K562 (cell line): ENCODE data around the gene P2RY11. TPM values are rescaled to one million over a fixed set of nuclear protein-coding genes. Genes with fewer than 3 reads are reported as not detected.
A peak's percentile ranks its signal among the peaks of the same experiment; 100 is the strongest.

ENCODE experiments used
- ATF3 ChIP-seq, 2 experiments: fragments of 450-650 bp in 1 of 2; sonication (generic) in 1 of 2; formaldehyde crosslinking in 1 of 2; IDR thresholded peaks in 1 of 2; conservative IDR thresholded peaks in 1 of 2; 2 replicates each; pipeline versions ENCODE4 v1.6.1 to v1.8.1; 2016 to 2023; ENCODE audit warnings: mild to moderate bottlenecking in 2 of 2, moderate library complexity in 2 of 2, inconsistent platforms in 1 of 2, missing genetic modification reagents in 1 of 2
- GATAD2B ChIP-seq: fragments of 450-650 bp; IDR thresholded peaks from 2 replicates; pipeline ENCODE4 v1.6.1; 2017; ENCODE audit warnings: mild to moderate bottlenecking, borderline replicate concordance
- HIVEP1 ChIP-seq: fragments of 250-450 bp; sonication (Bioruptor Pico); IDR thresholded peaks from 2 replicates; pipeline ENCODE4 v1.4.0; 2020; ENCODE audit warnings: mild to moderate bottlenecking
- JUND ChIP-seq, 2 experiments: IDR thresholded peaks; 2 replicates in 1 of 2; 3 replicates in 1 of 2; pipeline ENCODE4 v1.6.1; 2011; ENCODE audit warnings: borderline replicate concordance in 2 of 2, low read depth in 2 of 2, low read length in 2 of 2, improper control_type of control experiment in 1 of 2, missing biosample characterization in 1 of 2, missing genetic modification characterization in 1 of 2, missing genetic modification reagents in 1 of 2
- KDM2B ChIP-seq: fragments of 250-450 bp; sonication (Bioruptor Pico); IDR thresholded peaks from 2 replicates; pipeline ENCODE4 v1.8.0; 2021; ENCODE audit warnings: mild to moderate bottlenecking, moderate library complexity
- KHSRP ChIP-seq: fragments of 450-650 bp; IDR thresholded peaks from 2 replicates; pipeline ENCODE4 v1.6.1; 2017
- NR2C1 ChIP-seq, 2 experiments: fragments of 450-650 bp; IDR thresholded peaks; 2 replicates each; pipeline ENCODE4 v1.6.1; 2017; ENCODE audit warnings: mild to moderate bottlenecking in 2 of 2, antibody characterized with exemption in 1 of 2, inconsistent platforms in 1 of 2, missing compliant biosample characterization in 1 of 2, missing genetic modification characterization in 1 of 2
- PBX2 ChIP-seq, 2 experiments: IDR thresholded peaks in 1 of 2; conservative IDR thresholded peaks in 1 of 2; 2 replicates each; pipeline ENCODE4 v1.6.1; 2016; ENCODE audit warnings: low read depth in 2 of 2, mild to moderate bottlenecking in 1 of 2, missing compliant biosample characterization in 1 of 2, missing genetic modification characterization in 1 of 2, moderate library complexity in 1 of 2
- POU5F1 ChIP-seq: fragments of 150-350 bp; IDR thresholded peaks from 2 replicates; pipeline ENCODE4 v1.6.1; 2014; ENCODE audit warnings: borderline replicate concordance, low read length, low read depth, mild to moderate bottlenecking; ENCODE audit not compliant: partially characterized antibody
- SUPT5H ChIP-seq: fragments of 450-650 bp; IDR thresholded peaks from 2 replicates; pipeline ENCODE4 v1.6.1; 2016
- TGIF2 ChIP-seq: sonication (generic); formaldehyde crosslinking; IDR thresholded peaks from 2 replicates; pipeline ENCODE4 v1.8.1; 2022; ENCODE audit warnings: mild to moderate bottlenecking, missing genetic modification reagents, moderate library complexity
- TSHZ1 ChIP-seq: fragments of 250-450 bp; sonication (Bioruptor Pico); IDR thresholded peaks from 2 replicates; pipeline ENCODE4 v1.4.0; 2020; ENCODE audit warnings: mild to moderate bottlenecking, moderate library complexity
- ZC3H4 ChIP-seq: sonication (generic); formaldehyde crosslinking; IDR thresholded peaks from 2 replicates; pipeline ENCODE4 v1.9.0; 2021; ENCODE audit warnings: missing genetic modification reagents, borderline replicate concordance
- ZFP30 ChIP-seq: fragments of 250-450 bp; sonication (Bioruptor Pico); IDR thresholded peaks from 2 replicates; pipeline ENCODE4 v1.8.0; 2022; ENCODE audit warnings: moderate library complexity, mild to moderate bottlenecking, inconsistent platforms, borderline replicate concordance
- ZNF696 ChIP-seq: fragments of 250-450 bp; sonication (Bioruptor Pico); conservative IDR thresholded peaks from 2 replicates; pipeline ENCODE4 v1.4.0; 2020; ENCODE audit warnings: mild to moderate bottlenecking, moderate library complexity
- polyA plus RNA-seq, 8 experiments: library from polyadenylated mRNA; depleted of rRNA in 4 of 8; stranded (reverse) in 5 of 8; unstranded in 3 of 8; fragments of >200 nt; fragmentation: Nextera tagmentation in 2 of 8; fragmentation: Illumina TruSeq in 1 of 8; extraction: Ambion mirVana in 2 of 8; extraction: Trizol in 1 of 8; gene quantifications; 2 replicates each; pipeline versions ENCODE4 v1.2.1 to v1.2.3, GENCODE V29; 2011 to 2014; ENCODE audit warnings: inconsistent platforms in 1 of 8, missing spikeins in 1 of 8
- total RNA-seq, 7 experiments: library from RNA; depleted of rRNA in 6 of 7; stranded (reverse); fragments of >200 nt in 6 of 7; fragmentation: Illumina TruSeq in 2 of 7; extraction: Trizol in 2 of 7; gene quantifications; 2 replicates each; pipeline versions ENCODE4 v1.2.1 to v1.2.3, GENCODE V29; 2011 to 2021; ENCODE audit warnings: low replicate concordance in 1 of 7
- TF ChIP-seq, protein P1 (sequence below): fragments of 250-450 bp; sonication (Bioruptor Pico); IDR thresholded peaks from 2 replicates; pipeline ENCODE4 v1.9.0; 2021; ENCODE audit warnings: mild to moderate bottlenecking
- TF ChIP-seq, protein P2 (sequence below): fragments of 450-650 bp; formaldehyde crosslinking; IDR thresholded peaks from 2 replicates; pipeline ENCODE4 v1.4.0; 2020; ENCODE audit warnings: mild to moderate bottlenecking, moderate library complexity

Gene P2RY11
- total and polyA plus RNA-seq, 9 of the 15 experiments (the other 6 are each of a cell fraction or from before 2014, with no cell fraction given), result 0.03 to 10.1 (median 1.5) TPM

- TF ChIP-seq, protein P1, sequence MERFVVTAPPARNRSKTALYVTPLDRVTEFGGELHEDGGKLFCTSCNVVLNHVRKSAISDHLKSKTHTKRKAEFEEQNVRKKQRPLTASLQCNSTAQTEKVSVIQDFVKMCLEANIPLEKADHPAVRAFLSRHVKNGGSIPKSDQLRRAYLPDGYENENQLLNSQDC (CRISPR knock-in tag), result no peak
- peak; percentile 61 for TF ChIP-seq POU5F1
- TF ChIP-seq ZC3H4 (CRISPR knock-in tag), result no peak
- TF ChIP-seq TSHZ1 (CRISPR knock-in tag), result no peak
- TF ChIP-seq ZFP30 (CRISPR knock-in tag), result no peak
- TF ChIP-seq HIVEP1 (CRISPR knock-in tag), result no peak
- TF ChIP-seq ATF3 (IDR thresholded peaks at IDR 0.05), result no peak
- TF ChIP-seq ATF3 (CRISPR knock-in tag; conservative IDR thresholded peaks at IDR 0.05), result no peak
- TF ChIP-seq GATAD2B, result no peak; the same call in 1 of the 2 replicates
- TF ChIP-seq KDM2B, result peak; percentile 85; the same call in 1 of the 2 replicates
- no peak for TF ChIP-seq KHSRP
- no peak for TF ChIP-seq ZNF696
- TF ChIP-seq SUPT5H, result peak; percentile 58
- TF ChIP-seq, protein P2, sequence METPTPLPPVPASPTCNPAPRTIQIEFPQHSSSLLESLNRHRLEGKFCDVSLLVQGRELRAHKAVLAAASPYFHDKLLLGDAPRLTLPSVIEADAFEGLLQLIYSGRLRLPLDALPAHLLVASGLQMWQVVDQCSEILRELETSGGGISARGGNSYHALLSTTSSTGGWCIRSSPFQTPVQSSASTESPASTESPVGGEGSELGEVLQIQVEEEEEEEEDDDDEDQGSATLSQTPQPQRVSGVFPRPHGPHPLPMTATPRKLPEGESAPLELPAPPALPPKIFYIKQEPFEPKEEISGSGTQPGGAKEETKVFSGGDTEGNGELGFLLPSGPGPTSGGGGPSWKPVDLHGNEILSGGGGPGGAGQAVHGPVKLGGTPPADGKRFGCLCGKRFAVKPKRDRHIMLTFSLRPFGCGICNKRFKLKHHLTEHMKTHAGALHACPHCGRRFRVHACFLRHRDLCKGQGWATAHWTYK (CRISPR knock-in tag), result peak; percentile 64; the same call in 1 of the 2 replicates
- no peak for TF ChIP-seq TGIF2 (CRISPR knock-in tag)
- no peak for TF ChIP-seq JUND (IDR thresholded peaks at IDR 0.05; ENCODE audit: borderline replicate concordance, low read depth, low read length)
- TF ChIP-seq JUND (tag; IDR thresholded peaks at IDR 0.05; ENCODE audit: borderline replicate concordance, low read depth, low read length), result no peak
- no peak for TF ChIP-seq NR2C1 (IDR thresholded peaks at IDR 0.05)
- no peak for TF ChIP-seq NR2C1 (tag; IDR thresholded peaks at IDR 0.05)
- TF ChIP-seq PBX2 (CRISPR knock-in tag; IDR thresholded peaks at IDR 0.05; ENCODE audit: low read depth), result no peak
- no peak for TF ChIP-seq PBX2 (tag; conservative IDR thresholded peaks at IDR 0.05; ENCODE audit: low read depth)
Observed at GRCh38 chr19:10095948-10096614, 15.4 kb upstream of the P2RY11 start (continued).
